NB4 (cell line): ENCODE data around the gene PPM1L.

ENCODE experiments used
- CTCF ChIP-seq: IDR thresholded peaks from one replicate; pipeline ENCODE4 v1.5.1; 2012; ENCODE audit warnings: low read depth, low read length
- MAX ChIP-seq: IDR thresholded peaks from 2 replicates; pipeline ENCODE4 v1.6.1; 2011; ENCODE audit warnings: low read depth, low read length
- MYC ChIP-seq: IDR thresholded peaks from 2 replicates; pipeline ENCODE4 v1.6.1; 2011; ENCODE audit warnings: low read depth, low read length
- POLR2A ChIP-seq: IDR thresholded peaks from 2 replicates; pipeline ENCODE4 v1.6.1; 2011; ENCODE audit warnings: mild to moderate bottlenecking; ENCODE audit not compliant: insufficient read length; ENCODE audit errors: extremely low read depth

- TF ChIP-seq CTCF (no peak), POLR2A (no peak), MAX (no peak), MYC (no peak)
These were observed 314.4 kb downstream of the PPM1L start for GRCh38 chr3:161070252-161070930.
